Activated naive CD8-positive, alpha-beta T cell (primary cell): ENCODE results near the gene ANO3.

Experiments used
- H3K27ac Mint-ChIP-seq: one replicate; pipeline ENCODE4 v1.8.0; 2021; ENCODE audit warnings: mixed read lengths
- H3K27me3 Mint-ChIP-seq: one replicate; pipeline ENCODE4 v1.8.0; 2021; ENCODE audit warnings: mixed read lengths
- H3K36me3 Mint-ChIP-seq: one replicate; pipeline ENCODE4 v1.8.0; 2021; ENCODE audit warnings: mixed read lengths
- H3K4me1 Mint-ChIP-seq: one replicate; pipeline ENCODE4 v1.8.0; 2021; ENCODE audit warnings: low read depth, mixed read lengths
- H3K4me3 Mint-ChIP-seq: one replicate; pipeline ENCODE4 v1.8.0; 2021; ENCODE audit warnings: mild to moderate bottlenecking, mixed read lengths
- H3K9me3 Mint-ChIP-seq: one replicate; pipeline ENCODE4 v1.8.0; 2021; ENCODE audit warnings: low read depth, mixed read lengths

ANO3 gene

GRCh38 chr11:26703411-26704191, 371.7 kb downstream of the ANO3 start:
- Mint-ChIP-seq H3K9me3 (no peaks in the 10 kb centered on the region), H3K36me3 (no peaks in the 10 kb centered on the region), H3K4me1 (no peaks in the 10 kb centered on the region), H3K27ac (no peak overlapping the region), H3K27me3 (no peaks in the 10 kb centered on the region), H3K4me3 (no peak overlapping the region)

- no peaks in the 10 kb centered on the region for H3K4me1 Mint-ChIP-seq
- H3K36me3 Mint-ChIP-seq, result no peaks in the 10 kb centered on the region
These were observed 372.3 kb downstream of the ANO3 start for GRCh38 chr11:26704249-26704648.

GRCh38 chr11:26706181-26706580, 374.3 kb downstream of the ANO3 start:
- Mint-ChIP-seq H3K4me3 (no peak overlapping the region), H3K9me3 (no peaks in the 10 kb centered on the region), H3K36me3 (no peaks in the 10 kb centered on the region), H3K27me3 (no peaks in the 10 kb centered on the region), H3K27ac (no peak overlapping the region), H3K4me1 (no peaks in the 10 kb centered on the region)

More at GRCh38 chr11:26704249-26704648, 372.3 kb downstream of the ANO3 start:
- no peaks in the 10 kb centered on the region for H3K9me3 Mint-ChIP-seq
- no peaks in the 10 kb centered on the region for H3K27me3 Mint-ChIP-seq
- H3K27ac Mint-ChIP-seq, result no peak overlapping the region
- no peak overlapping the region for H3K4me3 Mint-ChIP-seq

GRCh38 chr11:26708736-26709456, 377.0 kb downstream of the ANO3 start:
- Mint-ChIP-seq H3K27ac (no peak overlapping the region), H3K4me1 (no peaks in the 10 kb centered on the region), H3K4me3 (no peak overlapping the region), H3K36me3 (no peaks in the 10 kb centered on the region), H3K27me3 (no peaks in the 10 kb centered on the region), H3K9me3 (no peaks in the 10 kb centered on the region)

- H3K36me3 Mint-ChIP-seq, result no peaks in the 10 kb centered on the region
- H3K27ac Mint-ChIP-seq, result no peak overlapping the region
- H3K27me3 Mint-ChIP-seq, result no peaks in the 10 kb centered on the region
- H3K4me3 Mint-ChIP-seq, result no peak overlapping the region
- no peaks in the 10 kb centered on the region for H3K9me3 Mint-ChIP-seq
- H3K4me1 Mint-ChIP-seq, result no peaks in the 10 kb centered on the region
These were observed 378.6 kb downstream of the ANO3 start for GRCh38 chr11:26710489-26710888.

GRCh38 chr11:26712497-26712896, 380.6 kb downstream of the ANO3 start:
- no peaks in the 10 kb centered on the region for H3K4me1 Mint-ChIP-seq
- H3K27me3 Mint-ChIP-seq, result no peaks in the 10 kb centered on the region
- H3K36me3 Mint-ChIP-seq, result no peaks in the 10 kb centered on the region
- H3K4me3 Mint-ChIP-seq, result no peak overlapping the region
- H3K9me3 Mint-ChIP-seq, result no peaks in the 10 kb centered on the region
- no peak overlapping the region for H3K27ac Mint-ChIP-seq
